ENCODE measurements around the gene RAB1B. TPM values are rescaled to one million over a fixed set of nuclear protein-coding genes. Genes with fewer than 3 reads are reported as not detected.
"Not testable (repeated sequence)": the region's sequence is repeated elsewhere in the genome, so short reads cannot be mapped to it uniquely, and the experiment has no call there.

RAB1B gene
- total RNA-seq, 3 donors from 2014 or later = 87.2 to 99.4 (median 98.2) TPM

- intact Hi-C loops (cut with DNase I; ENCODE audit: low total_unique reads) = no loop called here
- Histone ChIP-seq H3K9me3 (no peaks in the 10 kb centered on the region), H3K4me1 (peaks cover 14 to 16% of the 10 kb centered on the region in 2 donors)
Measured at GRCh38 chr11:66317322-66317722, 48.9 kb downstream of the RAB1B start.

GRCh38 chr11:66317723-66318599 is 49.5 kb downstream of the RAB1B start:
- TF ChIP-seq POLR2AphosphoS5 (IDR thresholded peaks at IDR 0.05) (peak in 2 of 3 donors; percentile 34 to 76), POLR2A (IDR thresholded peaks at IDR 0.05) (no peak), CTCF (IDR thresholded peaks at IDR 0.05) (no peak)
- Histone ChIP-seq H3K9me3 (no peaks in the 10 kb centered on the region), H3K27me3 (peaks cover 3% of the 10 kb centered on the region in 2 donors), H3K36me3 (no peaks in the 10 kb centered on the region), H3K4me1 (peaks cover 14 to 16% of the 10 kb centered on the region in 2 donors), H3K4me3 (peak overlapping the region; percentile 53 to 77 (median 64)), H3K27ac (peak overlapping the region; percentile 67 to 95)
- no peak for DNase-seq (ENCODE audit: low spot score in 2 of 2)
- intact Hi-C loops (cut with DNase I; ENCODE audit: low total_unique reads) = no loop called here

More at GRCh38 chr11:66317322-66317722, 48.9 kb downstream of the RAB1B start:
- DNase-seq (ENCODE audit: low spot score in 2 of 2) = no peak
- H3K27ac ChIP-seq = peak overlapping the region; percentile 67 to 95
- TF ChIP-seq CTCF (IDR thresholded peaks at IDR 0.05) (no peak), POLR2AphosphoS5 (IDR thresholded peaks at IDR 0.05) (no peak), POLR2A (IDR thresholded peaks at IDR 0.05) (no peak)
- H3K4me3 ChIP-seq = peak overlapping the region; percentile 53 to 77 (median 64)
- H3K36me3 ChIP-seq = no peaks in the 10 kb centered on the region
- peaks cover 3% of the 10 kb centered on the region in 2 donors for H3K27me3 ChIP-seq

GRCh38 chr11:66318600-66318970 is 50.1 kb downstream of the RAB1B start:
- Histone ChIP-seq H3K4me3 (no peak overlapping the region), H3K4me1 (peaks cover 13 to 14% of the 10 kb centered on the region in 2 donors), H3K36me3 (no peaks in the 10 kb centered on the region), H3K9me3 (no peaks in the 10 kb centered on the region), H3K27ac (peak overlapping the region; percentile 33 to 95), H3K27me3 (peaks cover 3% of the 10 kb centered on the region in 2 donors)
- no peak for TF ChIP-seq POLR2AphosphoS5 (IDR thresholded peaks at IDR 0.05)
- no peak for TF ChIP-seq CTCF (IDR thresholded peaks at IDR 0.05)
- no peak for TF ChIP-seq POLR2A (IDR thresholded peaks at IDR 0.05)
- DNase-seq (ENCODE audit: low spot score in 2 of 2) = no peak
- intact Hi-C loops (cut with DNase I; ENCODE audit: low total_unique reads) = no loop called here

GRCh38 chr11:66320289-66320688 is 51.9 kb downstream of the RAB1B start:
- intact Hi-C loops (cut with DNase I; ENCODE audit: low total_unique reads); H3K27ac ChIP-seq; H3K36me3 ChIP-seq; DNase-seq (ENCODE audit: low spot score in 2 of 2); H3K9me3 ChIP-seq; H3K4me3 ChIP-seq; H3K27me3 ChIP-seq: not testable (repeated sequence)
- peaks cover 11 to 14% of the 10 kb centered on the region in 2 donors for H3K4me1 ChIP-seq

GRCh38 chr11:66320748-66321147 is 52.3 kb downstream of the RAB1B start:
- H3K27me3 ChIP-seq; H3K36me3 ChIP-seq; H3K9me3 ChIP-seq; H3K4me3 ChIP-seq; H3K27ac ChIP-seq; intact Hi-C loops (cut with DNase I; ENCODE audit: low total_unique reads); DNase-seq (ENCODE audit: low spot score in 2 of 2): not testable (repeated sequence)
- H3K4me1 ChIP-seq = peaks cover 11 to 14% of the 10 kb centered on the region in 2 donors

- peak overlapping the region in 1 of 2 donors; percentile 75 for H3K27ac ChIP-seq
- peaks cover 0 to 1% of the 10 kb centered on the region in 2 donors for H3K27me3 ChIP-seq
- TF ChIP-seq POLR2AphosphoS5 (IDR thresholded peaks at IDR 0.05) (no peak), POLR2A (IDR thresholded peaks at IDR 0.05) (no peak), CTCF (IDR thresholded peaks at IDR 0.05) (no peak)
- H3K4me3 ChIP-seq = no peak overlapping the region
- DNase-seq (ENCODE audit: low spot score in 2 of 2) = no peak
- intact Hi-C loops (cut with DNase I; ENCODE audit: low total_unique reads) = no loop called here
- H3K4me1 ChIP-seq = peaks cover 11 to 14% of the 10 kb centered on the region in 2 donors
- no peaks in the 10 kb centered on the region for H3K9me3 ChIP-seq
- H3K36me3 ChIP-seq = no peaks in the 10 kb centered on the region
Measured at GRCh38 chr11:66321606-66322005, 53.2 kb downstream of the RAB1B start.

All from breast epithelium (tissue), 4 donors.